DOHH2 (cell line): ENCODE data around the gene ATP1A3.

Experiments used
- H3F3A ChIP-seq: fragments of 200-600 bp; sonication (generic), shearing (Covaris generic); 2 replicates; pipeline ENCODE4 v1.6.0; 2016; ENCODE audit warnings: antibody characterized with exemption, mild to moderate bottlenecking; ENCODE audit not compliant: control insufficient read depth, insufficient read depth
- H3K27ac ChIP-seq: fragments of 200-600 bp; sonication (generic); 2 replicates; pipeline ENCODE4 v1.5.1; 2014; ENCODE audit warnings: low read depth, mild to moderate bottlenecking, low read length, moderate library complexity
- H3K27me3 ChIP-seq: fragments of 200-600 bp; sonication (generic); 2 replicates; pipeline ENCODE4 v1.6.1; 2014; ENCODE audit warnings: mild to moderate bottlenecking, low read length, mixed read lengths; ENCODE audit not compliant: control insufficient read depth
- H3K36me3 ChIP-seq: fragments of 200-600 bp; sonication (generic); 2 replicates; pipeline ENCODE4 v1.6.1; 2014; ENCODE audit warnings: mild to moderate bottlenecking, low read length, moderate library complexity, mixed read lengths; ENCODE audit not compliant: control insufficient read depth
- H3K4me1 ChIP-seq: fragments of 200-600 bp; sonication (generic); 2 replicates; pipeline ENCODE4 v1.6.1; 2014; ENCODE audit warnings: mild to moderate bottlenecking, low read length, mixed read lengths; ENCODE audit not compliant: control insufficient read depth
- H3K4me2 ChIP-seq: fragments of 200-600 bp; sonication (generic); 2 replicates; pipeline ENCODE4 v1.6.0; 2014; ENCODE audit warnings: mild to moderate bottlenecking, low read length, moderate library complexity
- H3K4me3 ChIP-seq: fragments of 200-600 bp; sonication (generic); 2 replicates; pipeline ENCODE4 v1.5.1; 2014; ENCODE audit warnings: mild to moderate bottlenecking, low read length, mixed read lengths
- H3K79me2 ChIP-seq: fragments of 200-600 bp; sonication (generic); 2 replicates; pipeline ENCODE4 v1.6.1; 2014; ENCODE audit warnings: mild to moderate bottlenecking, low read length, mixed read lengths; ENCODE audit not compliant: control insufficient read depth
- H3K9me2 ChIP-seq: fragments of 200-600 bp; sonication (generic); replicated peaks from 2 replicates; pipeline ENCODE4 v1.6.1; 2014; ENCODE audit warnings: mild to moderate bottlenecking, low read length, mixed read lengths; ENCODE audit not compliant: control insufficient read depth
- H3K9me3 ChIP-seq: fragments of 200-600 bp; sonication (generic); 2 replicates; pipeline ENCODE4 v1.6.1; 2014; ENCODE audit warnings: antibody characterized with exemption, low read length, mixed read lengths; ENCODE audit not compliant: control insufficient read depth, insufficient read depth
- H4K20me1 ChIP-seq: fragments of 200-600 bp; sonication (generic); 2 replicates; pipeline ENCODE4 v1.6.0; 2014; ENCODE audit warnings: low read depth, mild to moderate bottlenecking, antibody characterized with exemption, low read length, moderate library complexity; ENCODE audit not compliant: control insufficient read depth, insufficient read depth
- CTCF ChIP-seq: fragments of 200-600 bp; sonication (generic); IDR thresholded peaks from one replicate; pipeline ENCODE4 v1.5.1; 2014; ENCODE audit warnings: antibody characterized with exemption, mild to moderate bottlenecking, low read depth, low read length; ENCODE audit not compliant: poor library complexity, severe bottlenecking
- EZH2phosphoT487 ChIP-seq: fragments of 200-600 bp; sonication (generic); IDR thresholded peaks from 2 replicates; pipeline ENCODE4 v1.6.1; 2017; ENCODE audit warnings: borderline replicate concordance, mild to moderate bottlenecking, antibody characterized with exemption, low read length, moderate library complexity, mixed read lengths

Gene ATP1A3

GRCh38 chr19:41981724-41982123 lies 12.3 kb downstream of the ATP1A3 start:
- Histone ChIP-seq H3F3A (no peaks in the 10 kb centered on the region), H3K27me3 (no peaks in the 10 kb centered on the region), H3K4me3 (no peak overlapping the region), H3K79me2 (no peaks in the 10 kb centered on the region), H3K9me2 (no peaks in the 10 kb centered on the region), H3K9me3 (no peaks in the 10 kb centered on the region), H3K36me3 (peaks cover 34% of the 10 kb centered on the region), H3K27ac (no peak overlapping the region), H4K20me1 (no peaks in the 10 kb centered on the region), H3K4me2 (no peak overlapping the region), H3K4me1 (no peaks in the 10 kb centered on the region)
- TF ChIP-seq EZH2phosphoT487 (no peak), CTCF (no peak)

- TF ChIP-seq CTCF (no peak), EZH2phosphoT487 (no peak)
- no peaks in the 10 kb centered on the region for H3K9me3 ChIP-seq
- H3K4me2 ChIP-seq = no peak overlapping the region
- no peak overlapping the region for H3K4me3 ChIP-seq
- no peaks in the 10 kb centered on the region for H3K9me2 ChIP-seq
- H3K79me2 ChIP-seq = no peaks in the 10 kb centered on the region
- no peak overlapping the region for H3K27ac ChIP-seq
- H3K36me3 ChIP-seq = peaks cover 25% of the 10 kb centered on the region; the same call in 1 of the 2 replicates
- H4K20me1 ChIP-seq = no peaks in the 10 kb centered on the region
- no peaks in the 10 kb centered on the region for H3K27me3 ChIP-seq
- H3F3A ChIP-seq = no peaks in the 10 kb centered on the region
- H3K4me1 ChIP-seq = no peaks in the 10 kb centered on the region
Measured at GRCh38 chr19:41978470-41978869, 15.6 kb downstream of the ATP1A3 start.

GRCh38 chr19:41977916-41978315 lies 16.1 kb downstream of the ATP1A3 start:
- Histone ChIP-seq H3K4me1 (no peaks in the 10 kb centered on the region), H3K27ac (no peak overlapping the region), H3K9me2 (no peaks in the 10 kb centered on the region), H3K36me3 (peaks cover 25% of the 10 kb centered on the region; the same call in 1 of the 2 replicates), H3K4me2 (no peak overlapping the region), H3K4me3 (no peak overlapping the region), H3K9me3 (no peaks in the 10 kb centered on the region), H3K79me2 (no peaks in the 10 kb centered on the region), H3F3A (no peaks in the 10 kb centered on the region), H4K20me1 (no peaks in the 10 kb centered on the region), H3K27me3 (no peaks in the 10 kb centered on the region)
- TF ChIP-seq CTCF (no peak), EZH2phosphoT487 (no peak)

DNA sequence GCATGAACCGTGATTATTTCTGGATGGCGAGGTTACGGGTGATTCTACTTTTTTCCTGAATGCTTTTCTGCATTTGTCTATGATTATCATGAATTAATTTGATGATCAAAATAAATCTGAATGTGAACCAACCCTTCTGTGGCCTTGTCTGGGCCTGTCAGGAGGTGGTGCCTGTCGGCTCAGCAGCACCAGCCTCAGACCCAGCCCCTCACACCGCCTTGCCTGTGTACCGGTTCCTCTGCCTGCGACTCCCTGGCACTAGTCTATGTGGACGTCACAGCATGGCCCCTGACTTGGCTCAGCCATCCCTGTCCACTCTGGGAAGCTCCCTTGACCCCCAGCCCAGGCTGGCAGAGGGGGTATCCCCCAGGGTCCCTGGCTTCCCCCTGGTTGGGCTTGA lies 19.4 kb downstream of the ATP1A3 start:
- no peaks in the 10 kb centered on the region for H3K9me3 ChIP-seq
- H3K27ac ChIP-seq = no peak overlapping the region
- no peaks in the 10 kb centered on the region for H3F3A ChIP-seq
- H3K79me2 ChIP-seq = no peaks in the 10 kb centered on the region
- H3K36me3 ChIP-seq = peaks cover 10% of the 10 kb centered on the region; the same call in 1 of the 2 replicates
- H3K4me2 ChIP-seq = no peak overlapping the region
- H3K27me3 ChIP-seq = no peaks in the 10 kb centered on the region
- H3K4me3 ChIP-seq = no peak overlapping the region
- no peaks in the 10 kb centered on the region for H3K9me2 ChIP-seq
- TF ChIP-seq CTCF (no peak), EZH2phosphoT487 (no peak)
- no peaks in the 10 kb centered on the region for H4K20me1 ChIP-seq
- no peaks in the 10 kb centered on the region for H3K4me1 ChIP-seq
